Ascending aorta (tissue), 2 donors: ENCODE data around the gene RCOR2. TPM values are rescaled to one million over a fixed set of nuclear protein-coding genes. Genes with fewer than 3 reads are reported as not detected.

Source experiments
- DNase-seq, 2 donors: peaks; one replicate each; pipeline ENCODE4 v3.0.0-alpha.2; 2019; ENCODE audit warnings: low spot score in 2 of 2
- H3K27ac ChIP-seq, 2 donors: fragments of 200-600 bp; sonication (generic); one replicate each; pipeline ENCODE4 v1.5.1; 2016 to 2017; ENCODE audit warnings: mild to moderate bottlenecking in 1 of 2
- H3K27me3 ChIP-seq: fragments of 200-600 bp; sonication (generic); one replicate; pipeline ENCODE4 v1.5.1; 2017
- H3K36me3 ChIP-seq, 2 donors: fragments of 200-600 bp; sonication (generic); one replicate each; pipeline ENCODE4 v1.5.1; 2016
- H3K4me1 ChIP-seq, 2 donors: fragments of 200-600 bp; sonication (generic); one replicate each; pipeline ENCODE4 v1.5.1; 2016 to 2017; ENCODE audit warnings: mild to moderate bottlenecking in 1 of 2
- H3K4me3 ChIP-seq, 2 donors: fragments of 200-600 bp; sonication (generic); one replicate each; pipeline ENCODE4 v1.5.1; 2016 to 2017; ENCODE audit warnings: mild to moderate bottlenecking in 1 of 2
- H3K9me3 ChIP-seq, 2 donors: fragments of 200-600 bp; sonication (generic); one replicate each; pipeline ENCODE4 v1.5.1; 2016
- intact Hi-C: fragments of 100-400 bp; cut with DNase I; formaldehyde crosslinking; loops from one replicate; pipeline ENCODE4 v1.15.1; 2023
- total RNA-seq: library from RNA; depleted of rRNA; stranded (reverse); fragments of >200 nt; gene quantifications from one replicate; pipeline ENCODE4 v1.1.0, GENCODE V29; 2016
- TF ChIP-seq, protein P1 (sequence below), 3 experiments: fragments of 200-600 bp in 2 of 3; fragments of 450-650 bp in 1 of 3; sonication (generic) in 2 of 3; IDR thresholded peaks; one replicate each; pipeline ENCODE4 v1.5.1; 2016 to 2019; ENCODE audit warnings: antibody characterized with exemption in 3 of 3, mild to moderate bottlenecking in 1 of 3, moderate library complexity in 1 of 3

RCOR2 gene
- total RNA-seq, 1 donor from 2014 or later, result not detected

GRCh38 chr11:63940786-63941185 lies 23.8 kb upstream of the RCOR2 start:
- H3K36me3 ChIP-seq, result no peaks in the 10 kb centered on the region
- DNase-seq, result no peak
- peaks cover 7 to 15% of the 10 kb centered on the region in 2 donors for H3K4me1 ChIP-seq
- TF ChIP-seq, protein P1, sequence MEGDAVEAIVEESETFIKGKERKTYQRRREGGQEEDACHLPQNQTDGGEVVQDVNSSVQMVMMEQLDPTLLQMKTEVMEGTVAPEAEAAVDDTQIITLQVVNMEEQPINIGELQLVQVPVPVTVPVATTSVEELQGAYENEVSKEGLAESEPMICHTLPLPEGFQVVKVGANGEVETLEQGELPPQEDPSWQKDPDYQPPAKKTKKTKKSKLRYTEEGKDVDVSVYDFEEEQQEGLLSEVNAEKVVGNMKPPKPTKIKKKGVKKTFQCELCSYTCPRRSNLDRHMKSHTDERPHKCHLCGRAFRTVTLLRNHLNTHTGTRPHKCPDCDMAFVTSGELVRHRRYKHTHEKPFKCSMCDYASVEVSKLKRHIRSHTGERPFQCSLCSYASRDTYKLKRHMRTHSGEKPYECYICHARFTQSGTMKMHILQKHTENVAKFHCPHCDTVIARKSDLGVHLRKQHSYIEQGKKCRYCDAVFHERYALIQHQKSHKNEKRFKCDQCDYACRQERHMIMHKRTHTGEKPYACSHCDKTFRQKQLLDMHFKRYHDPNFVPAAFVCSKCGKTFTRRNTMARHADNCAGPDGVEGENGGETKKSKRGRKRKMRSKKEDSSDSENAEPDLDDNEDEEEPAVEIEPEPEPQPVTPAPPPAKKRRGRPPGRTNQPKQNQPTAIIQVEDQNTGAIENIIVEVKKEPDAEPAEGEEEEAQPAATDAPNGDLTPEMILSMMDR (IDR thresholded peaks at IDR 0.05), result no peak
- no peak overlapping the region for H3K27ac ChIP-seq
- intact Hi-C loops, result loop anchor here (10.0 kb wide), 1 partner anchor 256 kb away; the partner anchor contains the start of gene RTN3
- H3K4me3 ChIP-seq, result no peak overlapping the region
- H3K27me3 ChIP-seq, result no peaks in the 10 kb centered on the region
- no peaks in the 10 kb centered on the region for H3K9me3 ChIP-seq

- TF ChIP-seq, protein P1 (IDR thresholded peaks at IDR 0.05), result peak in 1 of 3 experiments; percentile 13
- no peaks in the 10 kb centered on the region for H3K27me3 ChIP-seq
- H3K4me3 ChIP-seq, result peak overlapping the region; percentile 68 to 83
- intact Hi-C loops, result loop anchor here (2.0 kb wide), 4 partner anchors 35 to 171 kb away; partner anchors contain the start of genes COX8A, MARK2 and ZFTA
- H3K36me3 ChIP-seq, result no peaks in the 10 kb centered on the region
- no peaks in the 10 kb centered on the region for H3K9me3 ChIP-seq
- H3K4me1 ChIP-seq, result peaks cover 4 to 7% of the 10 kb centered on the region in 2 donors
- no peak for DNase-seq
- H3K27ac ChIP-seq, result peak overlapping the region in 1 of 2 donors; percentile 49
Observed at GRCh38 chr11:63939397-63939891, 22.5 kb upstream of the RCOR2 start.

DNA sequence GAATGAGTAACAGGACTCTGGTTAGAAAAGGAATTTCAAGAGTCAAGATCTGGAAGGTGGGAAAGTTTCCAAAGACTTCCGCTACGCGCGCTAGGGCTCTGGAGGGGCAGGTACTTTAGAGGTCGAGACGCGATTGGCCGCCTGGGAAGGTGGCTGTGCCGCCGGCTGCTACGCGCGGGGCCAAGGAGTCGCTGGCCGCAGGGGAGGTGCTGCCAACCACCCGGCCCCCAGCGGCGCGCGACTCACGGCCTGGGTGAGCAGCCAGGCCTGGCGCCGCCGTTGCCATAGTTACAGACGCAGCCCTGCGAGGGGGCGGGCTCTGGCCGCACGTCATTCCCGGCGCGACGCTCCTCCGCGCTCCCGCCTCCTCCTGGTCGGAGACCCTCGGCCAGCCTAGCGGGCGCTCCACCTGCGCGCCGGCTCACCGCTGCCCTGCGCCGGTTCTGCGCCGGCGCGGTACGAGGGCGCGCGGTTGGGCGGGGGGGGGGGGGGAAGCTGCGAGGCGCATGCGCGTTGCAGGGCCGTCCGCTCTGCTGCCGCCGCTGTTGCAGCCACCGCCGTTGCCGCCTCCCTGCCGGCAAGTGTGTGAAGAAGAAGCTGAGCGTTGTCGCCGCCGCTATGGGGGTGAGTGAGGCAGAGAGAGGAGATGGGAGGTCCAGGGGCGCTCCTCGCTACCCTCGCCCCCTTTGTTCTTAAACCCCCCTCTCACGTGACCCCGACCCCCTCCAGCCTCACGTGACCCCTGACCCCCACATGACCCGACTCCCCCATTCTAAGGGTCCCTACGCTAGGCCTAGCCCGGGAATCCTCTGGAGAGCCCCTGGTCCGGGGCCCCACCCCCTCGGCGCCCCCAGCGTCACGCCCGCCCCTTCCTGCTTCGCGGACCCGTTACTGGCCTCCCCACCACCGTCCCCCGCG lies 21.8 kb upstream of the RCOR2 start, which contains the start of gene NAA40:
NAA40 (plus strand) TSS at position 524 of the 918 bp plus-strand sequence; CDS start at position 619, 95 bp downstream.
- no peaks in the 10 kb centered on the region for H3K9me3 ChIP-seq
- no peaks in the 10 kb centered on the region for H3K36me3 ChIP-seq
- TF ChIP-seq, protein P1 (IDR thresholded peaks at IDR 0.05), result no peak
- peak; percentile 72 to 96 for DNase-seq
- intact Hi-C loops, result loop anchor here (1.0 to 2.0 kb wide), 5 partner anchors 20 to 170 kb away; partner anchors contain the start of genes COX8A, MARK2 and ZFTA
- H3K4me3 ChIP-seq, result peak within 1 kb of the TSS; percentile 68 to 83
- no peaks in the 10 kb centered on the region for H3K27me3 ChIP-seq
- H3K27ac ChIP-seq, result peak within 1 kb of the TSS; percentile 24 to 49
- peaks cover 4 to 7% of the 10 kb centered on the region in 2 donors for H3K4me1 ChIP-seq

DNA sequence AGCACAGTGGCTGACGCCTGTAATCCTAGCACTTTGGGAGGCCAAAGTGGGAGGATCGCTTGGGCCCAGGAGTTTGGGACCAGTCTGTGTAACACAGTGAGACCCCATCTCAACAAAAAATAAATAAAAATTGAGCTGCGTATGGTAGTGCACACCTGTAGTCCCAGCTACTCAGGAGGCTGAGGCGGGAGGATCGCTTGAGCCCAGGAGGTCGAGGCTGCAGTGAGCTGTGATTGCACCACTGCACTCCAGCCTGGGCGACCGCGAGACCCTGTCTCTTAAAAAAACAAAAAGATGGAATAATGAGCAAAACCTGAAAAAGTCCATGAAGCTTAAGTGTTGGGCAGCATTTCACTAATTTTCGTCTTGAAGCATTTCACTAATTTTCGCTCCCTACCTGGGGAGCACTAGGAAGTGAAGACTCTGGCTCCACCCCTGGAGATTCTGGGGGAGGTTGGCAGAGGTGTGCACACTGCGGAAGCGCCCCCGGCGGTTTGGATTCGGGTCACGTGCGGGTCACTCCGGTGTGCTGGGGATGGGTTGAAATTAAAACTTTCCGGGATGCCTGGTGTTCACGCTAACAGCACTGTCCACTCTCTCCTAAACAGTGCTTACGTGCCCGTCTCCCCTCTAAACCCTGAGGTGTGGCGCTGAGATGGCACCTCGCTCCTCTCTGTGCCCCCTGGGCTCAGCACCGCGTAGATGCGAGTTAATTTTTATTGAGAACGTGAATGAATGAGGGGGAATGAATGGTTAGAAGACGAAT lies 20.9 kb upstream of the RCOR2 start:
- TF ChIP-seq, protein P1 (IDR thresholded peaks at IDR 0.05), result no peak
- Histone ChIP-seq H3K4me1 (peaks cover 4 to 7% of the 10 kb centered on the region in 2 donors), H3K36me3 (no peaks in the 10 kb centered on the region), H3K9me3 (no peaks in the 10 kb centered on the region), H3K4me3 (peak overlapping the region; percentile 68 to 83), H3K27ac (peak overlapping the region; percentile 24 to 49), H3K27me3 (no peaks in the 10 kb centered on the region)
- no peak for DNase-seq
- intact Hi-C loops, result loop anchor here (1.0 to 2.0 kb wide), 5 partner anchors 20 to 169 kb away; partner anchors contain the start of genes COX8A, MARK2 and ZFTA

- intact Hi-C loops, result no loop called here
- Histone ChIP-seq H3K27ac (peak overlapping the region in 1 of 2 donors; percentile 30), H3K27me3 (no peaks in the 10 kb centered on the region), H3K36me3 (no peaks in the 10 kb centered on the region), H3K4me3 (no peak overlapping the region), H3K4me1 (no peaks in the 10 kb centered on the region), H3K9me3 (no peaks in the 10 kb centered on the region)
- TF ChIP-seq, protein P1 (IDR thresholded peaks at IDR 0.05), result no peak
- no peak for DNase-seq
Observed at GRCh38 chr11:63933459-63933858, 16.5 kb upstream of the RCOR2 start.
